ENCODE results near the gene FBXL2.
"Not testable (repeated sequence)": the region's sequence is repeated elsewhere in the genome, so short reads cannot be mapped to it uniquely, and the experiment has no call there.

FBXL2 gene

DNA sequence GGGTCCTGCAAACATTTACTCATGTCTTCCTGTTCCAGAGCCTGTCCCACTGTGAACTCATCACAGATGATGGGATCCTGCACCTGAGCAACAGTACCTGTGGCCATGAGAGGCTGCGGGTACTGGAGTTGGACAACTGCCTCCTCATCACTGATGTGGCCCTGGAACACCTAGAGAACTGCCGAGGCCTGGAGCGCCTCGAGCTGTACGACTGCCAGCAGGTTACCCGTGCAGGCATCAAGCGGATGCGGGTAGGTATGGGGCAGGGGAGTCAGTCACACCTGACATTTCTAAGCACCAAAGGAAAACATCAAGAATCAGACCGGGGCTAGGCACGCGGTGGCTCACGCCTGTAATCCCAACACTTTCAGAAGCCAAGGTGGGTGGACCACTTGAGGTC, 106.7 kb downstream of the FBXL2 start:
- DNase-seq (ENCODE audit: extremely low read depth in 1 of 2, low read depth in 1 of 2) = no peak

DNA sequence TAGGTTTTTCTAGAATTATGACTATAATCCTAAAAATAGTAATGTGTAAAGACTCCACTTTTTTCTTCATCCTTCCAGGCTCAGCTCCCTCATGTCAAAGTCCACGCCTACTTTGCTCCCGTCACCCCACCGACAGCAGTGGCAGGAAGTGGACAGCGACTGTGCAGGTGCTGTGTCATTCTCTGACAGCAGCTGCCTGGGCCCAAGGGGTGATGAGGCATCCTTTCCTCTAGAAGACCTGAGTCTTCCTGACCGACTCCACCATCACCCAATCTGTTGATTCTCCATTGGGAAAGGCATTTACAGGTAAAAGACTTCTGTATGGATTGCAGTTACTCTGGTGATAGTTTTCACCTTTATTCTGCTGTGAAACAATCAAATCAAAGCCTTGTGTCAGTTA, 108.2 kb downstream of the FBXL2 start:
- peak in 1 of 2 donors; percentile 2 for DNase-seq (ENCODE audit: extremely low read depth in 1 of 2, low read depth in 1 of 2)

GRCh38 chr3:33386631-33387030, 109.4 kb downstream of the FBXL2 start:
- DNase-seq (ENCODE audit: extremely low read depth in 1 of 2, low read depth in 1 of 2) = no peak

DNA sequence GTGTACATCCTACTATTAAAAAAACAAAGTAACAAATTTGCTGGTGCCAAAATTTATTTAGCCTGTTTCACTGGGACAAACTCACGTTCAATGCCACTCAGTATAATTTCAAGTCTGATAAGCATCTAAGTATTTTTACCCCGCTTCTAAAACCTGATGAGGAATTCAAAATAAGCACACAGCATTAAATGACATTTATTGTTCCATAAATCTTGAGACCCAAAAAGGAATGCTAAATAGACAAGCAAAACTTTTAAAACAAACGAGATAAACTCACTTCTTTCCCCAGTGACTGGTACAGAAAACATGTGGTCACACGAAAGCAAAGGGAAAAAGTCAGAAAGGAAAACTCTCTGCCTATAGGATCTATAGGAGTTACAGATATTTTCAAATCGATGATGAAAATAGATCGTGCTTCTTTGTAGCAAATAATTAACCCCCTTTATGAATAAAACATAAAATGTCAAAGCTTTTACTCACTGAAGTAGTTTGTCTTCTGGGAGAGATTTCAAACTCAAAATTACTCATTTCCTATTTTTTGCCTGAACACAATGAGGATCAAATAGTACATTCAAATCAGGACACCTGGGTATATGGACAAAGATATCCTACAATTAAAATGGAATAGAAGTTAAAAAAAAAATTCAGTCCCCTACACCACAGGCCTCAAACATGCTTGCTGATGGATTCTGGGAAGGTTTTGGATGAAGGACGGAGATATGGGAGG, 111.3 kb downstream of the FBXL2 start:
- DNase-seq (ENCODE audit: extremely low read depth in 1 of 2, low read depth in 1 of 2) = no peak

DNA sequence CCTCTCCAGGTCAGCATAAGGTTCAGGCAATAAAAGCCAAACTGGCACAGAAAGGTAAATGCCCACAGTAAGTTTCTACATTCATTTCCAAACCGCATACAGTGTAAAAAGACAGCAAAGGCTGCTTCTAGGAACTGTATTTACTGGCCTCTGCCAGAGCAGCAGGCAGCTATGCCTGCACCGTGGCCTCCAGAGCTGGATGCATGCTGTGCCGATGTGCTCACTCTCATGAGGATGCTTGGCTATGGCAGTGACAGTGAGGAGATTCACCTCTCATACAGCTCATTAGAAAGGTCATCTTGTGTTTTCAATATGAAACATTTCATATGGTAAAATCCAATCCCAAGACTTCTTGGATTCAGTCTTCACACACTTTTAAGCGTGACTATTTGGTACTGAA, 112.7 kb downstream of the FBXL2 start:
- no peak for DNase-seq (ENCODE audit: extremely low read depth in 1 of 2, low read depth in 1 of 2)

GRCh38 chr3:33391255-33391995, 114.2 kb downstream of the FBXL2 start:
- no peak for DNase-seq (ENCODE audit: extremely low read depth in 1 of 2, low read depth in 1 of 2)

DNA sequence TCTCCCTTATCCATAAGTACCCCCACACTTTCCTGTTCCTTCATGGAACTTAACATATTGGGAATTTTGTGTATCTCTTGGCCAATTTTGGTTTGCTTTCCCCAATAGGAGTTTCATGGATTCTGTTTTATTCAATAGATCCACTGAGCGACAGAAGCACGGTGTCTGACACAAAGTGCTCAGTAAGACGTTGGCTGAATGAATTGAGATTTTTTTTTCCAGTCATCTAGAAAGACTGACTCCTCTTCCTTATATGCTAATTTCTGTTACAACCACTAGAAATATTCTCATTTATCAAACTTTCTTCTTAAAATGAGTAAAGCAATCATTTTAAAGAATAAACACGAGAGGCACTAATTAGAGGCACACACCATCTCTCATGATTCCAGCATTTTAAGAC, 114.9 kb downstream of the FBXL2 start:
- no peak for DNase-seq (ENCODE audit: extremely low read depth in 1 of 2, low read depth in 1 of 2)

DNA sequence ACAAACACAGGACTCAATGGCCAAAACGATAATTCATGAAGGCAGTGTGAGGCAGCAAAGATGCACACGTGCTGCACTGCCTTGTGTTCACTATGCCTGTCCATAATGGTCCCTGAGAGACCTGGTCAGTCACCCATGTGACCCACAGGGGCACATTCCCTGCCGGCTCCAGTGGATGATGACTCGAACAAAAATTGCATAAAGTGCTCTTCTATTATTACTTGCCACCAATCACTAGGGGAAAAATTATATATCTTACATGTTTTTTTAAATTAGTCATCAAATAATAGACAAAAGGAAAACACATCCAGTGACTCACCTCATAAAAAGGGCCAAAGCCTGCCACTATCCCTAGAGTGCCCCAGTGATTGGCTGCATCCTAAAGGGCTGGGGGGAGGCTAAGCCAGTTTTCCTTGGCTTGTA, 115.5 kb downstream of the FBXL2 start:
- no peak for DNase-seq (ENCODE audit: extremely low read depth in 1 of 2, low read depth in 1 of 2)

DNA sequence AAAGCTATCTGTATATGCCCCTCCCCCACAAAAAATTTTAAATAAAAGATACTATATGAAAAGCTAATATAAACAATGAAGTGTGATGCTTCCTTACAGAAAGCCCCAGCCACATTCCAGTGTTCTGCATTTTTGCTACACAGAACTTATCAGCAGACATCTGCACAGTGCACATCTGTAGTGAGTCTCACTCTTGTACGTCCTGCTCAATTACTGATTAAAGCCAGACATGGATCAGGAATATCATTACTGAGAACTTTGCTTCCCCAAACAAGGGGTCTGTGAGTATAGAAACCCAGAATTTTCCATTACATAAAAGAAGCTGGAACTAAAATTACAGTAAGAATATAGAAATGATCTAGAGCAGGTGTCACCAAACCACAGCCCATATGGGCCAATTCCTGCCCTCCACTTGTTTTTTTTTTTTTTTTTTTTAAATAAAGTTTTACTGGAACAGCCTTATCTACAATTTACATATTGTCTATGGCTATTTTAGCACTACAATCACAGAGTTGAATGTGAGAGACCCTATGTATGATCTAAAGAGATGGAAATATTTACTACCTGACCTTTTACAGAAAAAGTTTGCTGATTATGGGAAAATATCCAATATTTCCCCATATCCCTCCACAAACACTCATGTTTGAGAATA, 117.3 kb downstream of the FBXL2 start:
- DNase-seq (ENCODE audit: extremely low read depth in 1 of 2, low read depth in 1 of 2) = no peak

- no peak for DNase-seq (ENCODE audit: extremely low read depth in 1 of 2, low read depth in 1 of 2)
Measured at GRCh38 chr3:33395900-33396299, 118.7 kb downstream of the FBXL2 start.

DNA sequence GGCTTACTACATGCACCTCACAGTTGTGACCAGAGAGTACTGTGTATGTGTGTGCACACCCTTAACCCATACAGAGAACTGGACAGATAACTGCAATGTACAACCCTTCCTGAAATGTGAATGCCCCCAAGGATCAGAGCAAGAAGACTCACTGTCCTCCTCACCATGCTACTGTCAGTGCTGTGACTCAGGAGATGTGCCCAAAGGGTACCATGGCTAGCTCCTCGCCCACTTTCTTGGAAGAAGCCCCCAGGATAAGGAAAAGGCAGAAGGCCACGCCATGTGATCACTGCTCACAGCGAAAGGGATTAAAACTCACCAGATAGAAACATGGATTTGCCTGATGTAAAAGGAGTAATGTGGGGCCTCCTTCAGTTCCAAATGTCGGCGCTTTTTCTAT, 121.2 kb downstream of the FBXL2 start:
- DNase-seq (ENCODE audit: extremely low read depth in 1 of 2, low read depth in 1 of 2) = no peak

GRCh38 chr3:33401781-33402180, 124.5 kb downstream of the FBXL2 start:
- no peak for DNase-seq (ENCODE audit: extremely low read depth in 1 of 2, low read depth in 1 of 2)

DNA sequence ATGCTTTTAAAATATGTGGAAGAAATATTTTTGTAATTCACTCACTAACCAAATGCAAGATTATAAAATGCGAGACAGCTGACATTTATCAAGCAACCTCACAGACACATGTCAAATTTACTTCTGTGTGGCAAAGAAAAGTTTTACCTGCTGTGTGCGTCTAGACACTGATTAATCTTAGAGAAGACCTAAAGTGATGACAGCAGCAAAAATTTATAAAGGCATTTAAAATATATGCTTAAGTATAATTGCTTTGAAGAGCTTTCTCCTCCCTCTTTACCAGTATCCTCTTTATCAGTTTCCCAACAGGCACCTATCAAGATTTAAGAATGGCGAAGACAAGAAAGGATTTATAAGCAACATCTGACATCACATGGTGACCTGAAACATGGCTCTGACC, 125.7 kb downstream of the FBXL2 start:
- no peak for DNase-seq (ENCODE audit: extremely low read depth in 1 of 2, low read depth in 1 of 2)

DNA sequence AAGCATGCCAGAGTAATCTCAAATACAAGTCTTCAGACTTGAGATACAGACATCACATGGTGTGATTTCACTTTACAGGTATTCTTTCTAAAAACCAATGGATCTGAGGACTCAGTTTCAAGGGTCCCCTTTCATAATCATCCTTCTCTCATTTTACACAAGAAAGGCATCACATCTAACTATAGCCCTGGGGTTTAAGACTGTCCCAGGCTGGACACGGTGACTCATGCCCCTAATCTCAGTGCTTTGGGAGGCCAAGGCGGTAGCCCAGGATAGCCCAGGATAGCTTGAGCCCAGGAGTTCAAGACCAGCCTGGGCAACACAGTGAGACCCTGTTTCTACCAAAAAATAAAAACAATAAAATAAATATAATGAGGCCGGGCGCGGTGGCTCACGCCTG, 126.5 kb downstream of the FBXL2 start:
- DNase-seq (ENCODE audit: extremely low read depth in 1 of 2, low read depth in 1 of 2) = no peak

- DNase-seq (ENCODE audit: extremely low read depth in 1 of 2, low read depth in 1 of 2) = not testable (repeated sequence)
Measured at GRCh38 chr3:33410816-33411215, 133.6 kb downstream of the FBXL2 start.

DNA sequence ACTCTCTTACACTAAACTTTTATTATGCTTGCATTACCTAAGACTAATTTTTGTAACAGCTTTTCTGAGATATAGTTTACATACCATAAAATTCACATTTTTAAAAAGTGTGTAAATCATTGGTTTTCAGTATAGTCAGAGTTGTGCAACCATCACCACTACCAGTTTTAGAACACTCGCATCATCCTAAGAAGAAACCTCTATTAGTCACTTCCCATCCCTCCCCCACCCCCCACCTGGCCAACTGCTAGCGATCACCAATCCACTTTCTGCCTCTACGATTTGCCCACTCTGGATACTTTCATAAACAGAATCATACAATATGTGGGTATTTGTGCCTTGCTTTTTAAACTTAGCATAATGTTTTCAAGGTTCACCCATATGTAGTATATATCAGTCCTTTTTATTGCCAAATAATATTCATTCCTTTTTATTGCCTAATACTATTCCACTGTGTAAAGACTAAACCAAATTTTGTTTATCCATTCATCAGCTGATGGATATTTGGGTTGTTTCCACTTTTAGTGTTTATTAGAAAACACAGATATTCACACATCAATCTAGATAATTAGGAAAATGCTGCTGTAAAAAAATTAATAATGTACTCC, 139.9 kb downstream of the FBXL2 start:
- DNase-seq (ENCODE audit: extremely low read depth in 1 of 2, low read depth in 1 of 2) = no peak

DNA sequence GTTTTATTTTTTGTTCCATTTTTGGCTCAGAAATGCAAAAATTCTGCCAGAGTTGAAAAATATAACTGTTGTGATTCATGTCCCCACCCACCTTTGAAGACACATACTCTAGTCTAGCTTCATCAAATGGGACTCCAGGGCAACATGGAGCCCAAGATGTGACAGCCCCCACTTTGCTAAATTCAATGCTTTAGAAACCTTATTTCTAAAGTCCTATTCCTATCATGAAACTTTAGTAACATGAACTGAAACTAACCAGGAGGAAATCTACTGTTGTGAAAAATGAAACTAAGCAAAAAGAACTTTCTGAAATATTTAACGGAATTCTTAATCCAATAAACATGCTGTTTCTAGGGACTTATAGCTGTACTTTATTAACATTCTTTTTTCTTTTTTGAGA, 142.7 kb downstream of the FBXL2 start:
- no peak for DNase-seq (ENCODE audit: extremely low read depth in 1 of 2, low read depth in 1 of 2)

DNA sequence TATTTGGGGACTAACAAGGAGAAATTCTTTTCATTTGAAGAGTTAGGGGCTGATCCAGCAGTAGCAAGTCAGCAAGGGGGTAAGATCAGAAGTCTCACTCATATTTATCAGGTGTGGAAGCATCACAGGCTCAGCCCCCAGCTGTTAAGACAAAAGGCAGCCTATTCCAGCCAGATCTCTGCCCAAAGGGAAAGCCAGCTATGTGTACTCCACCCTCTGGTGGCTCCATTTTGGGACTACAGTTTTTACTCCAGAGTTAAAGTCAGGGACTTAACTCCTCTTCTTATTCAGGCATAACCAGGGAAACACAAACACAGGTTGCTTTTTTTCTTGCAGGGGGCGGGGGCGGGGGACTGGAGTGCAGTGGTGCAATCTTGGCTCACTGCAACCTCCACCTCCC, 143.7 kb downstream of the FBXL2 start:
- no peak for DNase-seq (ENCODE audit: extremely low read depth in 1 of 2, low read depth in 1 of 2)

DNA sequence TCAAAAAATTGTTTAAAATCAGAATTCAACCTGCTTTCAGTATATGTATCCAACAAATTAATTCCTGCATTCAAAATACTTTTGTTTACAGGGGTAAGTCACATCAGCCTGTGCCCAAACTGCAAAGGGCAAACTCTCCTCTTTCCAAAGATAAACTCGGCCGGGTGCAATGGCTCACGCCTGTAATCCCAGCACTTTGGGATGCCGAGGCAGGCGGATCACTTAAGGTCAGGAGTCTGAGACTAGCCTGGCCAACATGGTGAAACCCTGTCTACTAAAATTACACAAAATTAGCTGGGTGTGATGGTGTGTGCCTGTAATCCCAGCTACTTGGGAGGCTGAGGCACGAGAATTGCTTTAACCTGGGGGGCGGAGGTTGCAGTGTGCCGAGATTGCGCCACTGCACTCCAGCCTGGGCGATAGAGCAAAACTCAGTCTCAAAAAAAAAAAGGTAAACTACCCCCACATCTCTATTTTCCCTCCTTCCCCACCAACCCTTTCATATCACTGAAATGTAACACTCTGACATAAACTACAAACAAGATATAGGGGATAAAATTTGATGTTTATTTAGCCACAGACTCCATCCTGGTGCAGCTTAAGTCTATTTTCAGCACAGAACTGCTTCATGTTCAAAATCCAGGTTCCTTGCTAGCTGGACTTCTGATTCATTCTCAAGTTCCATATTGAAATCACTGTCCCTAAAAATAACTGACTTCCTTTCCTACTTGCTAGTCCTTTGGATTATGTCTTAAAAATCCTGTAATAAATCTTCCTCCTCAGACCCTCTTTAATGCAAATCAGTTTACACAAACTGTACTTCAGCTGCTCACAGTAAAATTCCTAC, 147.6 kb downstream of the FBXL2 start:
- DNase-seq (ENCODE audit: extremely low read depth in 1 of 2, low read depth in 1 of 2) = no peak

GRCh38 chr3:33425453-33425852, 148.2 kb downstream of the FBXL2 start:
- no peak for DNase-seq (ENCODE audit: extremely low read depth in 1 of 2, low read depth in 1 of 2)

GRCh38 chr3:33426068-33426467, 148.8 kb downstream of the FBXL2 start:
- DNase-seq (ENCODE audit: extremely low read depth in 1 of 2, low read depth in 1 of 2) = no peak

All from activated CD8-positive, alpha-beta memory T cell treated with anti-CD3 and anti-CD28 coated beads for 1 hour (primary cell).